HEK293T (cell line): ENCODE measurements around the gene CNOT1.

Experiments used
- BHLHE40 ChIP-seq: fragments of 450-650 bp; IDR thresholded peaks from 2 replicates; pipeline ENCODE4 v1.6.1; 2016; ENCODE audit warnings: mild to moderate bottlenecking, moderate library complexity, borderline replicate concordance
- FOXM1 ChIP-seq: fragments of 450-650 bp; IDR thresholded peaks from 2 replicates; pipeline ENCODE4 v1.6.1; 2017; ENCODE audit warnings: mild to moderate bottlenecking, borderline replicate concordance
- HDGF ChIP-seq: fragments of 450-650 bp; IDR thresholded peaks from 2 replicates; pipeline ENCODE4 v1.6.1; 2017; ENCODE audit warnings: antibody characterized with exemption, borderline replicate concordance
- SUZ12 ChIP-seq: fragments of 450-650 bp; IDR thresholded peaks from 2 replicates; pipeline ENCODE4 v1.6.1; 2016; ENCODE audit warnings: mild to moderate bottlenecking
- TARDBP ChIP-seq: fragments of 450-650 bp; IDR thresholded peaks from 2 replicates; pipeline ENCODE4 v1.6.1; 2016

DNA sequence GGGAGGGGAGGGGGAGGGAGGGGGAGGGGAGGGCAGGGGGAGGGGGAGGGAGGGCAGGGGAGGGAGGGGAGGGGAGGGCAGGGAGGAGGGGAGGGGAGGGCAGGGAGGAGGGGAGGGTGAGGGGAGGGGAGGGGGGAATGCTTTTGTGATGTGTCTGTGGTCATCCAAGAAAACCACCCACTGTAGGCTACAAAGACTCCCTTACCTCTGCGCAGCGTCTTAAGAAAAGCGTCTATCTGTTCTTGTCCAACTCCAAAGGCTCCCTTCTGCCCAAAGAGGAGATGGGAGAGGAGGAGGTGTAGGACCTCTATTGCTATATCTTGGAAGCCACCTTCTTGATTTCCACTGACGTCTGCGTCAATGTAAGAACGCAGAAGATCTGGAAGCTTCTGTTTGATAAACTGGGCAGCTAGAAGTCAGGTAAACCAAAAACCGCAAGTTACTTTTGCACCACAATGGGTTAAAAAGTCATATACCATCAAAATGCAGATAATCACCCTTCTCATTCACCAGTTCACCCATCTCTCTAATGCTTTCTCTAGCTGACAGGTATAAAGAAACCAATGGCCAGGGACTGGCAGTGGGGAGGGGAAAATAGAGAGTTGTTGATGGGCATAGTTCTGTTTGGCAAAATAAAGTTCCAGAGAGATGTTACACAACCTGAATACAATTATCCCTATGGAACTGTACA lies 43.1 kb downstream of the CNOT1 start:
- TF ChIP-seq SUZ12 (no peak), TARDBP (no peak), HDGF (no peak), FOXM1 (no peak), BHLHE40 (no peak)
